CD4-positive, alpha-beta T cell treated with Interleukin-2 at 100 ng/mL for 4 hours (primary cell): ENCODE measurements around the gene KCNAB2.

Source experiments
- DNase-seq: peaks from one replicate; pipeline ENCODE4 v3.0.0-alpha.2; 2020; ENCODE audit warnings: low spot score

The KCNAB2 gene

GRCh38 chr1:6030547-6031261 is 15.0 kb upstream of the KCNAB2 start:
- DNase-seq: no peak

- DNase-seq: no peak
Measured at GRCh38 chr1:6033124-6033523, 12.6 kb upstream of the KCNAB2 start.

- peak; percentile 23 for DNase-seq
Measured at GRCh38 chr1:6033986-6034749, 11.5 kb upstream of the KCNAB2 start.

GRCh38 chr1:6034750-6035096 is 11.0 kb upstream of the KCNAB2 start:
- no peak for DNase-seq

GRCh38 chr1:6035303-6035702 is 10.4 kb upstream of the KCNAB2 start:
- no peak for DNase-seq

- no peak for DNase-seq
Measured at GRCh38 chr1:6035719-6036118, 10.0 kb upstream of the KCNAB2 start.

- DNase-seq: peak; percentile 10
Measured at GRCh38 chr1:6037338-6037762, 8.3 kb upstream of the KCNAB2 start.

- no peak for DNase-seq
Measured at GRCh38 chr1:6038603-6039002, 7.1 kb upstream of the KCNAB2 start.

GRCh38 chr1:6039031-6039430 is 6.7 kb upstream of the KCNAB2 start:
- DNase-seq: no peak

- no peak for DNase-seq
Measured at GRCh38 chr1:6040444-6040843, 5.2 kb upstream of the KCNAB2 start.

- DNase-seq: no peak
Measured at GRCh38 chr1:6040861-6041415, 4.8 kb upstream of the KCNAB2 start.

GRCh38 chr1:6041432-6042062 is 4.1 kb upstream of the KCNAB2 start:
- no peak for DNase-seq

- DNase-seq: no peak
Measured at GRCh38 chr1:6043561-6043960, 2.1 kb upstream of the KCNAB2 start.

GRCh38 chr1:6044481-6045109 is 1.1 kb upstream of the KCNAB2 start:
- no peak for DNase-seq

- DNase-seq: no peak
Measured at GRCh38 chr1:6045110-6045502, 582 bp upstream of the KCNAB2 start.

- no peak for DNase-seq
Measured at GRCh38 chr1:6046279-6046678, 591 bp downstream of the KCNAB2 start.

- no peak for DNase-seq
Measured at GRCh38 chr1:6048179-6048867, 2.6 kb downstream of the KCNAB2 start.

- no peak for DNase-seq
Measured at GRCh38 chr1:6049419-6049818, 3.7 kb downstream of the KCNAB2 start.

GRCh38 chr1:6051423-6051822 is 5.7 kb downstream of the KCNAB2 start:
- no peak for DNase-seq

- DNase-seq: peak; percentile 46
Measured at GRCh38 chr1:6052543-6053205, 7.0 kb downstream of the KCNAB2 start.

GRCh38 chr1:6053206-6053546 is 7.5 kb downstream of the KCNAB2 start:
- DNase-seq: no peak
